HCT116 (cell line): ENCODE results near the gene LIMA1.

Experiments
- CBX3 ChIP-seq: IDR thresholded peaks from 2 replicates; pipeline ENCODE4 v1.6.1; 2012; ENCODE audit warnings: low read depth
- CEBPB ChIP-seq: IDR thresholded peaks from 2 replicates; pipeline ENCODE4 v1.6.1; 2012; ENCODE audit warnings: low read depth
- CTCF ChIP-seq, 3 experiments: fragments of 200-600 bp in 1 of 3; sonication (generic) in 1 of 3; IDR thresholded peaks in 2 of 3; conservative IDR thresholded peaks in 1 of 3; 2 replicates each; pipeline ENCODE4 v1.5.1; 2012 to 2017; ENCODE audit warnings: low read depth in 2 of 3, low read length in 2 of 3, antibody characterized with exemption in 1 of 3, borderline replicate concordance in 1 of 3, control low read depth in 1 of 3, mild to moderate bottlenecking in 1 of 3, mixed read lengths in 1 of 3, mixed run types in 1 of 3, moderate library complexity in 1 of 3; ENCODE audit not compliant: insufficient read depth in 1 of 3
- ELF1 ChIP-seq: IDR thresholded peaks from 2 replicates; pipeline ENCODE4 v1.6.1; 2012; ENCODE audit warnings: low read depth, borderline replicate concordance
- EZH2 ChIP-seq: fragments of 200-600 bp; sonication (generic); IDR thresholded peaks from 2 replicates; pipeline ENCODE4 v1.6.1; 2017; ENCODE audit warnings: antibody characterized with exemption, mixed run types
- EZH2phosphoT487 ChIP-seq: fragments of 200-600 bp; IDR thresholded peaks from 2 replicates; pipeline ENCODE4 v1.6.1; 2018; ENCODE audit warnings: antibody characterized with exemption, borderline replicate concordance
- JUND ChIP-seq: IDR thresholded peaks from 2 replicates; pipeline ENCODE4 v1.6.1; 2012
- POLR2A ChIP-seq: IDR thresholded peaks from 2 replicates; pipeline ENCODE4 v1.7.0; 2011; ENCODE audit warnings: borderline replicate concordance; ENCODE audit not compliant: insufficient read depth, insufficient read length; ENCODE audit errors: extremely low read depth
- SIN3A ChIP-seq: IDR thresholded peaks from 2 replicates; pipeline ENCODE4 v1.6.1; 2012; ENCODE audit warnings: low read depth
- TF ChIP-seq, protein P1 (sequence below): IDR thresholded peaks from 2 replicates; pipeline ENCODE4 v1.6.1; 2012; ENCODE audit warnings: low read depth
- TF ChIP-seq, protein P2 (sequence below): IDR thresholded peaks from 2 replicates; pipeline ENCODE4 v1.6.1; 2012

DNA sequence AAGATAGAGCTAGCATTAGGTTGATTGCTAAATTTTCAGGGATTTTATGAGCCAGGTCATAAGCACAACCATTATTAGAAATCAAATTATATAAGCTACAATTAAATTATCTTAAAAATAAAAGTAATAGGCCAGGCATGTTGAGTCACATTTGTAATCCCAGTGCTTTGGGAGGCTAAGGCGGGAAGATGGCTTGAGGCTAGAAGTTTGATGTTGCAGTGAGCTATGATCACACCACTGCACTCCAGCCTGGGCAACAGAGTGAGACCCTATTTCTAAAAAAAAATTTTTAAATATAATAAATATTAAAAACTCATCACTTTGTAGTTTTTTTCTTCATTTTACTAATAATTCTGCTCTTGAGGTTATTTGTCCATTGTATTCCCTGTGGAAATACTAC, 1.9 kb upstream of the LIMA1 start:
- TF ChIP-seq JUND: no peak
- no peak for TF ChIP-seq CBX3
- no peak for TF ChIP-seq EZH2phosphoT487
- TF ChIP-seq, protein P1, sequence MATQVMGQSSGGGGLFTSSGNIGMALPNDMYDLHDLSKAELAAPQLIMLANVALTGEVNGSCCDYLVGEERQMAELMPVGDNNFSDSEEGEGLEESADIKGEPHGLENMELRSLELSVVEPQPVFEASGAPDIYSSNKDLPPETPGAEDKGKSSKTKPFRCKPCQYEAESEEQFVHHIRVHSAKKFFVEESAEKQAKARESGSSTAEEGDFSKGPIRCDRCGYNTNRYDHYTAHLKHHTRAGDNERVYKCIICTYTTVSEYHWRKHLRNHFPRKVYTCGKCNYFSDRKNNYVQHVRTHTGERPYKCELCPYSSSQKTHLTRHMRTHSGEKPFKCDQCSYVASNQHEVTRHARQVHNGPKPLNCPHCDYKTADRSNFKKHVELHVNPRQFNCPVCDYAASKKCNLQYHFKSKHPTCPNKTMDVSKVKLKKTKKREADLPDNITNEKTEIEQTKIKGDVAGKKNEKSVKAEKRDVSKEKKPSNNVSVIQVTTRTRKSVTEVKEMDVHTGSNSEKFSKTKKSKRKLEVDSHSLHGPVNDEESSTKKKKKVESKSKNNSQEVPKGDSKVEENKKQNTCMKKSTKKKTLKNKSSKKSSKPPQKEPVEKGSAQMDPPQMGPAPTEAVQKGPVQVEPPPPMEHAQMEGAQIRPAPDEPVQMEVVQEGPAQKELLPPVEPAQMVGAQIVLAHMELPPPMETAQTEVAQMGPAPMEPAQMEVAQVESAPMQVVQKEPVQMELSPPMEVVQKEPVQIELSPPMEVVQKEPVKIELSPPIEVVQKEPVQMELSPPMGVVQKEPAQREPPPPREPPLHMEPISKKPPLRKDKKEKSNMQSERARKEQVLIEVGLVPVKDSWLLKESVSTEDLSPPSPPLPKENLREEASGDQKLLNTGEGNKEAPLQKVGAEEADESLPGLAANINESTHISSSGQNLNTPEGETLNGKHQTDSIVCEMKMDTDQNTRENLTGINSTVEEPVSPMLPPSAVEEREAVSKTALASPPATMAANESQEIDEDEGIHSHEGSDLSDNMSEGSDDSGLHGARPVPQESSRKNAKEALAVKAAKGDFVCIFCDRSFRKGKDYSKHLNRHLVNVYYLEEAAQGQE: no peak
- TF ChIP-seq POLR2A: no peak
- no peak for TF ChIP-seq CTCF (IDR thresholded peaks at IDR 0.05 in 2 of 3, conservative IDR thresholded peaks at IDR 0.05 in 1 of 3; ENCODE audit: borderline replicate concordance in 1 of 3, insufficient read depth in 1 of 3, low read depth in 2 of 3, low read length in 2 of 3)
- TF ChIP-seq EZH2: no peak
- TF ChIP-seq, protein P2, sequence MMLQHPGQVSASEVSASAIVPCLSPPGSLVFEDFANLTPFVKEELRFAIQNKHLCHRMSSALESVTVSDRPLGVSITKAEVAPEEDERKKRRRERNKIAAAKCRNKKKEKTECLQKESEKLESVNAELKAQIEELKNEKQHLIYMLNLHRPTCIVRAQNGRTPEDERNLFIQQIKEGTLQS: no peak
- no peak for TF ChIP-seq CEBPB
- TF ChIP-seq SIN3A: no peak
- no peak for TF ChIP-seq ELF1
